CD14-positive monocyte (primary cell): ENCODE measurements around the gene GFM2. TPM values are rescaled to one million over a fixed set of nuclear protein-coding genes. Genes with fewer than 3 reads are reported as not detected.

Experiments
- DNase-seq, 3 donors: peaks; one replicate each; pipeline ENCODE4 v3.0.0-alpha.2; 2011 to 2022
- H2AFZ ChIP-seq: 2 replicates; pipeline ENCODE4 v1.6.0; 2012; ENCODE audit warnings: mild to moderate bottlenecking, low read depth, low read length, inconsistent platforms; ENCODE audit not compliant: insufficient read depth, poor library complexity, severe bottlenecking
- H3K27ac ChIP-seq, 2 donors: 1 replicate in 1 of 2; 2 replicates in 1 of 2; pipeline ENCODE4 v1.5.1; 2012 to 2013; ENCODE audit warnings: low read length in 2 of 2, control low read depth in 1 of 2, inconsistent platforms in 1 of 2, low read depth in 1 of 2, mild to moderate bottlenecking in 1 of 2
- H3K27me3 ChIP-seq, 2 donors: one replicate each; pipeline versions ENCODE4 v1.6.0 to v1.6.1; 2011 to 2013; ENCODE audit warnings: low read length in 2 of 2; ENCODE audit not compliant: control insufficient read depth in 2 of 2, insufficient read depth in 2 of 2
- H3K36me3 ChIP-seq, 2 donors: replicated peaks in 1 of 2; 1 replicate in 1 of 2; 2 replicates in 1 of 2; pipeline versions ENCODE4 v1.5.1 to v1.6.1; 2012 to 2013; ENCODE audit warnings: low read length in 2 of 2, control low read depth in 1 of 2, inconsistent platforms in 1 of 2, mild to moderate bottlenecking in 1 of 2; ENCODE audit not compliant: insufficient read depth in 2 of 2, control insufficient read depth in 1 of 2
- H3K4me1 ChIP-seq, 2 donors: 1 replicate in 1 of 2; 2 replicates in 1 of 2; pipeline versions ENCODE4 v1.5.1 to v1.6.1; 2012 to 2013; ENCODE audit warnings: low read length in 2 of 2, control low read depth in 1 of 2, inconsistent platforms in 1 of 2, mild to moderate bottlenecking in 1 of 2, moderate library complexity in 1 of 2; ENCODE audit not compliant: insufficient read depth in 2 of 2, control insufficient read depth in 1 of 2
- H3K4me2 ChIP-seq: replicated peaks from 2 replicates; pipeline ENCODE3; 2012; ENCODE audit warnings: low read length, moderate library complexity, mild to moderate bottlenecking; ENCODE audit not compliant: poor library complexity, severe bottlenecking; ENCODE audit errors: extremely low read depth
- H3K4me3 ChIP-seq, 3 experiments: fragments of 200-600 bp in 1 of 3; sonication (generic) in 1 of 3; replicated peaks in 1 of 3; 1 replicate in 2 of 3; 2 replicates in 1 of 3; pipeline ENCODE4 v1.5.1; 2011 to 2013; ENCODE audit warnings: low read length in 3 of 3, mild to moderate bottlenecking in 3 of 3, control low read depth in 2 of 3, low read depth in 2 of 3, inconsistent platforms in 1 of 3, moderate library complexity in 1 of 3
- H3K79me2 ChIP-seq: 2 replicates; pipeline ENCODE4 v1.6.0; 2012; ENCODE audit warnings: mild to moderate bottlenecking, control low read depth, inconsistent platforms, low read length, moderate library complexity; ENCODE audit not compliant: insufficient read depth
- H3K9ac ChIP-seq: 2 replicates; pipeline ENCODE4 v1.6.0; 2017; ENCODE audit warnings: low read length, mild to moderate bottlenecking; ENCODE audit not compliant: insufficient read depth, poor library complexity, severe bottlenecking
- H3K9me3 ChIP-seq, 2 donors: replicated peaks in 1 of 2; 1 replicate in 1 of 2; 2 replicates in 1 of 2; pipeline versions ENCODE4 v1.5.1 to v1.6.1; 2012 to 2013; ENCODE audit warnings: low read length in 2 of 2, control low read depth in 1 of 2; ENCODE audit not compliant: control insufficient read depth in 1 of 2, insufficient read depth in 1 of 2
- H4K20me1 ChIP-seq: 2 replicates; pipeline ENCODE4 v1.6.0; 2012; ENCODE audit warnings: mild to moderate bottlenecking, low read length, control low read depth, moderate library complexity; ENCODE audit not compliant: insufficient read depth
- H3K27ac Mint-ChIP-seq, 7 donors: one replicate each; pipeline ENCODE4 v1.8.0; 2020; ENCODE audit warnings: mild to moderate bottlenecking in 7 of 7, mixed read lengths in 7 of 7, moderate library complexity in 6 of 7, inconsistent platforms in 2 of 7
- H3K27me3 Mint-ChIP-seq, 3 donors: one replicate each; pipeline ENCODE4 v1.8.0; 2021 to 2022; ENCODE audit warnings: low read depth in 3 of 3, mild to moderate bottlenecking in 3 of 3, mixed read lengths in 3 of 3, moderate library complexity in 3 of 3, inconsistent platforms in 1 of 3
- H3K36me3 Mint-ChIP-seq, 2 donors: one replicate each; pipeline ENCODE4 v1.8.0; 2020; ENCODE audit warnings: mixed read lengths in 2 of 2, inconsistent platforms in 1 of 2, mild to moderate bottlenecking in 1 of 2
- H3K4me1 Mint-ChIP-seq: one replicate; pipeline ENCODE4 v1.8.0; 2020; ENCODE audit warnings: mild to moderate bottlenecking, mixed read lengths
- H3K4me3 Mint-ChIP-seq, 2 donors: one replicate each; pipeline ENCODE4 v1.8.0; 2020; ENCODE audit warnings: mild to moderate bottlenecking in 2 of 2, mixed read lengths in 2 of 2, moderate library complexity in 1 of 2
- H3K9me3 Mint-ChIP-seq, 7 donors: one replicate each; pipeline ENCODE4 v1.8.0; 2020 to 2022; ENCODE audit warnings: mixed read lengths in 7 of 7, mild to moderate bottlenecking in 6 of 7, moderate library complexity in 6 of 7, inconsistent platforms in 2 of 7
- WGBS: methylation state at CpG from one replicate; pipeline ENCODE4 v1.1.5; 2013; ENCODE audit warnings: missing lambda C conversion rate; ENCODE audit not compliant: insufficient coverage; 5-methylcytosine and 5-hydroxymethylcytosine counted together
- intact Hi-C, 2 donors: fragments of 100-400 bp; cut with micrococcal nuclease; formaldehyde crosslinking; loops; one replicate each; pipeline versions ENCODE4 v1.15.0 to v1.15.1; 2023
- polyA plus RNA-seq, 3 donors: library from polyadenylated mRNA; depleted of rRNA in 1 of 3; unstranded in 2 of 3; stranded (reverse) in 1 of 3; fragments of 300-500 nt in 2 of 3; fragments of >200 nt in 1 of 3; fragmentation: Illumina TruSeq in 2 of 3; gene quantifications; 1 replicate in 2 of 3; 2 replicates in 1 of 3; pipeline ENCODE4 v1.2.3, GENCODE V29; 2012 to 2021
- TF ChIP-seq, protein P1 (sequence below): fragments of 200-600 bp; IDR thresholded peaks from one replicate; pipeline ENCODE4 v1.8.0; 2022; ENCODE audit warnings: antibody characterized with exemption, mild to moderate bottlenecking

GFM2 gene
- polyA plus RNA-seq, 3 donors = 9.3 to 11.3 (median 10.6) TPM

DNA sequence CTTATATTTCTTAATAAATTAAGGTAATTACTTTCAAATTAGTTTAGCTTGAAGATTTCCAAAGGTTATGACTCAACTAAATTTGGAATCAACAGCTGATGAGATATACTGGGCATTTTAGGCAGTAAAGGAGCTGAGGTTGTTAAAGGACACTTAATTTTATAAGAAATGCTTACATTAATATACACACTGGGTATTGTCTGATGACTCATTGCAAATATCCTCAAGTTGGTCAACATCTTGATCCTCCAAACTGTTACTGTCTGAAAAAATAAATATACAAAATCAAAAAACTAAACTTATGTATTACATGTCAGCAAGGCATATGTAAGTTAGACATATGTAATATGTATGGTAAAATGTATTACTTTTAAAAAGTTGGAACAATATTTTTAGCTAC, 3.4 kb downstream of the GFM2 start:
- Histone ChIP-seq H3K9ac (no peak overlapping the region), H3K27me3 (no peaks in the 10 kb centered on the region), H3K79me2 (peaks cover 48% of the 10 kb centered on the region), H2AFZ (no peak overlapping the region), H3K4me2 (no peak overlapping the region), H3K9me3 (no peaks in the 10 kb centered on the region), H3K36me3 (peaks cover 27 to 58% of the 10 kb centered on the region in 2 donors), H4K20me1 (peaks cover 5% of the 10 kb centered on the region), H3K4me3 (no peak overlapping the region), H3K27ac (no peak overlapping the region), H3K4me1 (peaks cover 17 to 29% of the 10 kb centered on the region in 2 donors)
- H3K27me3 Mint-ChIP-seq = no peaks in the 10 kb centered on the region
- peaks cover 31 to 41% of the 10 kb centered on the region in 2 donors for H3K36me3 Mint-ChIP-seq
- TF ChIP-seq, protein P1, sequence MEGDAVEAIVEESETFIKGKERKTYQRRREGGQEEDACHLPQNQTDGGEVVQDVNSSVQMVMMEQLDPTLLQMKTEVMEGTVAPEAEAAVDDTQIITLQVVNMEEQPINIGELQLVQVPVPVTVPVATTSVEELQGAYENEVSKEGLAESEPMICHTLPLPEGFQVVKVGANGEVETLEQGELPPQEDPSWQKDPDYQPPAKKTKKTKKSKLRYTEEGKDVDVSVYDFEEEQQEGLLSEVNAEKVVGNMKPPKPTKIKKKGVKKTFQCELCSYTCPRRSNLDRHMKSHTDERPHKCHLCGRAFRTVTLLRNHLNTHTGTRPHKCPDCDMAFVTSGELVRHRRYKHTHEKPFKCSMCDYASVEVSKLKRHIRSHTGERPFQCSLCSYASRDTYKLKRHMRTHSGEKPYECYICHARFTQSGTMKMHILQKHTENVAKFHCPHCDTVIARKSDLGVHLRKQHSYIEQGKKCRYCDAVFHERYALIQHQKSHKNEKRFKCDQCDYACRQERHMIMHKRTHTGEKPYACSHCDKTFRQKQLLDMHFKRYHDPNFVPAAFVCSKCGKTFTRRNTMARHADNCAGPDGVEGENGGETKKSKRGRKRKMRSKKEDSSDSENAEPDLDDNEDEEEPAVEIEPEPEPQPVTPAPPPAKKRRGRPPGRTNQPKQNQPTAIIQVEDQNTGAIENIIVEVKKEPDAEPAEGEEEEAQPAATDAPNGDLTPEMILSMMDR = no peak
- no peak overlapping the region for H3K27ac Mint-ChIP-seq
- no peaks in the 10 kb centered on the region for H3K9me3 Mint-ChIP-seq
- H3K4me3 Mint-ChIP-seq = no peak overlapping the region
- no peak for DNase-seq
- peaks cover 19% of the 10 kb centered on the region for H3K4me1 Mint-ChIP-seq
- intact Hi-C loops = no loop called here

DNA sequence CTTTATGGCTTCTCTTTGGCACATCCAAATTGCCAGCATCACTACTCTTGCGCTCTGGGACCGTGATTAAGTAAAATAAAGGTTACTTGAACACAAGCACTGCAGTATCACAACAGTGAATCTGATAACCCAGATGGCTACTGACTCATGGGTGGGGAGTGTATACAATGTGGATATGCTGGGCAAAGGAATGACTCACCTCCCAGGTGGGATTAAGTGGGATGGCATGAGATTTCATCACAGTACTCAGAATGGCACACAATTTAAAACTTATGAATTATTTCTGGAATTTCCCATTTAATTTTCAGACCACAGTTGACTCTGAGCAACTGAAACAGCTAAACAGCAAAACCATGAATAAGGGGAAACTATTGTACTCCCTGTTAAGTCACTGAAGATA, 4.3 kb downstream of the GFM2 start:
- Histone ChIP-seq H4K20me1 (no peaks in the 10 kb centered on the region), H3K27me3 (no peaks in the 10 kb centered on the region), H3K27ac (no peak overlapping the region), H3K4me1 (peaks cover 12 to 22% of the 10 kb centered on the region in 2 donors), H3K4me2 (no peak overlapping the region), H2AFZ (no peak overlapping the region), H3K9me3 (no peaks in the 10 kb centered on the region), H3K4me3 (no peak overlapping the region), H3K36me3 (peaks cover 37 to 67% of the 10 kb centered on the region in 2 donors), H3K79me2 (peaks cover 39% of the 10 kb centered on the region), H3K9ac (no peak overlapping the region)
- Mint-ChIP-seq H3K9me3 (no peaks in the 10 kb centered on the region), H3K36me3 (peaks cover 36 to 48% of the 10 kb centered on the region in 2 donors), H3K4me3 (no peak overlapping the region), H3K27ac (no peak overlapping the region), H3K4me1 (peaks cover 11% of the 10 kb centered on the region), H3K27me3 (no peaks in the 10 kb centered on the region)
- intact Hi-C loops = no loop called here
- no CpG with 5 or more reads among the region's 2 CpGs for WGBS
- DNase-seq = no peak
- TF ChIP-seq, protein P1 = no peak
